ENCODE results near the gene HAPSTR1. TPM values are rescaled to one million over a fixed set of nuclear protein-coding genes. Genes with fewer than 3 reads are reported as not detected.

The HAPSTR1 gene
- total and polyA plus RNA-seq, 2 experiments from 2014 or later = 9.5 to 66.0 TPM

DNA sequence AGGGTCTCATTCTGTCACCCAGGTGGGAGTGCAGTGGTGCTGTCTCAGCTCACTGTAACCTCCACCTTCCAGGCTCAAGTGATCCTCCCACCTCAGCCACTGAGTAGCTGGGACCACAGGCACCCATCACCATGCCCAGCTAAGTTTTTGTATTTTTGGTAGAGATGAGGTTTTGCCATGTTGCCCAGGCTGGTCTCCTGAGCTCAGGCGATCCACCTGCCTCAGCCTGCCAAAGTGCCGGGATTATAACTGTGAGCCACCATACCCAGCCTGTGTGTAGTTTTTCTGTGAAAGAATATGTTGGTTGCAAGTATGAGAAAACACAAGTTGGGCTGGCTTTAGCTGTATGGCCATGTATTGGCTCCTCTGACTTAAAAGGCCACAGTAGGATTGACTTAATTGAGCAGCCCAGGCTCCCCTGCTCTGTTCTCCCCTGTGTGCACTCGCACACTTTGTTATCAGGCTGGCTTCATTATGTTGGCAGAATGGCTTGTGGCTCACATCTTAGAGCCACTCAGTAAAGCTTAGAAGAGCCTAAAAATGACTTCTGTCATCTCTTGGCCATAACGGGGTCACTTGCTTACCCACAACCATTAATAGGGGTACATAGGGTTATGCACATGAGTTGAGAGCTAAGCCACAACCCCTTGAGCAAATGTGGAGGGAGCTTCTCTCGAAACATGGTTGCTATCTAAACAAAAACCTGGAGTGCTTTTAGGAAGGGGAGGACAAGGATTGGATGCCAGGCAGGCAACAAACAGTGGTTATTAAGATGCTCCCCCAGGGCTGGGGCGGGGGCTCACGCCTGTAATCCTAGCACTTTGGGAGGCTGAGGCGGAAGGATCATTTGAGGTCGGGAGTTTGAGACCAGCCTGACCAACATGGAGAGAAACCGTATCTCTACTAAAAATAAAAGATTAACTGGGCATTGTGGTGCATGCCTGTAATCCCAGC is 6.1 kb downstream of the HAPSTR1 start (continued):
- TF ChIP-seq, protein P1, sequence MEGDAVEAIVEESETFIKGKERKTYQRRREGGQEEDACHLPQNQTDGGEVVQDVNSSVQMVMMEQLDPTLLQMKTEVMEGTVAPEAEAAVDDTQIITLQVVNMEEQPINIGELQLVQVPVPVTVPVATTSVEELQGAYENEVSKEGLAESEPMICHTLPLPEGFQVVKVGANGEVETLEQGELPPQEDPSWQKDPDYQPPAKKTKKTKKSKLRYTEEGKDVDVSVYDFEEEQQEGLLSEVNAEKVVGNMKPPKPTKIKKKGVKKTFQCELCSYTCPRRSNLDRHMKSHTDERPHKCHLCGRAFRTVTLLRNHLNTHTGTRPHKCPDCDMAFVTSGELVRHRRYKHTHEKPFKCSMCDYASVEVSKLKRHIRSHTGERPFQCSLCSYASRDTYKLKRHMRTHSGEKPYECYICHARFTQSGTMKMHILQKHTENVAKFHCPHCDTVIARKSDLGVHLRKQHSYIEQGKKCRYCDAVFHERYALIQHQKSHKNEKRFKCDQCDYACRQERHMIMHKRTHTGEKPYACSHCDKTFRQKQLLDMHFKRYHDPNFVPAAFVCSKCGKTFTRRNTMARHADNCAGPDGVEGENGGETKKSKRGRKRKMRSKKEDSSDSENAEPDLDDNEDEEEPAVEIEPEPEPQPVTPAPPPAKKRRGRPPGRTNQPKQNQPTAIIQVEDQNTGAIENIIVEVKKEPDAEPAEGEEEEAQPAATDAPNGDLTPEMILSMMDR (conservative IDR thresholded peaks at IDR 0.05; ENCODE audit: low read depth in 2 of 2) = no peak
- TF ChIP-seq STAT1 (IDR thresholded peaks at IDR 0.05; ENCODE audit: unreplicated experiment) (no peak), EZH2 (IDR thresholded peaks at IDR 0.05; ENCODE audit: low read depth, unreplicated experiment) (no peak), ZNF114 (CRISPR knock-in tag; IDR thresholded peaks at IDR 0.05) (no peak)
- TF ChIP-seq, protein P2, sequence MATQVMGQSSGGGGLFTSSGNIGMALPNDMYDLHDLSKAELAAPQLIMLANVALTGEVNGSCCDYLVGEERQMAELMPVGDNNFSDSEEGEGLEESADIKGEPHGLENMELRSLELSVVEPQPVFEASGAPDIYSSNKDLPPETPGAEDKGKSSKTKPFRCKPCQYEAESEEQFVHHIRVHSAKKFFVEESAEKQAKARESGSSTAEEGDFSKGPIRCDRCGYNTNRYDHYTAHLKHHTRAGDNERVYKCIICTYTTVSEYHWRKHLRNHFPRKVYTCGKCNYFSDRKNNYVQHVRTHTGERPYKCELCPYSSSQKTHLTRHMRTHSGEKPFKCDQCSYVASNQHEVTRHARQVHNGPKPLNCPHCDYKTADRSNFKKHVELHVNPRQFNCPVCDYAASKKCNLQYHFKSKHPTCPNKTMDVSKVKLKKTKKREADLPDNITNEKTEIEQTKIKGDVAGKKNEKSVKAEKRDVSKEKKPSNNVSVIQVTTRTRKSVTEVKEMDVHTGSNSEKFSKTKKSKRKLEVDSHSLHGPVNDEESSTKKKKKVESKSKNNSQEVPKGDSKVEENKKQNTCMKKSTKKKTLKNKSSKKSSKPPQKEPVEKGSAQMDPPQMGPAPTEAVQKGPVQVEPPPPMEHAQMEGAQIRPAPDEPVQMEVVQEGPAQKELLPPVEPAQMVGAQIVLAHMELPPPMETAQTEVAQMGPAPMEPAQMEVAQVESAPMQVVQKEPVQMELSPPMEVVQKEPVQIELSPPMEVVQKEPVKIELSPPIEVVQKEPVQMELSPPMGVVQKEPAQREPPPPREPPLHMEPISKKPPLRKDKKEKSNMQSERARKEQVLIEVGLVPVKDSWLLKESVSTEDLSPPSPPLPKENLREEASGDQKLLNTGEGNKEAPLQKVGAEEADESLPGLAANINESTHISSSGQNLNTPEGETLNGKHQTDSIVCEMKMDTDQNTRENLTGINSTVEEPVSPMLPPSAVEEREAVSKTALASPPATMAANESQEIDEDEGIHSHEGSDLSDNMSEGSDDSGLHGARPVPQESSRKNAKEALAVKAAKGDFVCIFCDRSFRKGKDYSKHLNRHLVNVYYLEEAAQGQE (IDR thresholded peaks at IDR 0.05; ENCODE audit: unreplicated experiment) = no peak
- TF ChIP-seq, protein P3, sequence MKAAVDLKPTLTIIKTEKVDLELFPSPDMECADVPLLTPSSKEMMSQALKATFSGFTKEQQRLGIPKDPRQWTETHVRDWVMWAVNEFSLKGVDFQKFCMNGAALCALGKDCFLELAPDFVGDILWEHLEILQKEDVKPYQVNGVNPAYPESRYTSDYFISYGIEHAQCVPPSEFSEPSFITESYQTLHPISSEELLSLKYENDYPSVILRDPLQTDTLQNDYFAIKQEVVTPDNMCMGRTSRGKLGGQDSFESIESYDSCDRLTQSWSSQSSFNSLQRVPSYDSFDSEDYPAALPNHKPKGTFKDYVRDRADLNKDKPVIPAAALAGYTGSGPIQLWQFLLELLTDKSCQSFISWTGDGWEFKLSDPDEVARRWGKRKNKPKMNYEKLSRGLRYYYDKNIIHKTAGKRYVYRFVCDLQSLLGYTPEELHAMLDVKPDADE (IDR thresholded peaks at IDR 0.05) = no peak

- H4K20me1 ChIP-seq (replicated peaks; ENCODE audit: insufficient read depth) = peaks cover 97% of the 10 kb centered on the region
- DNase-seq (ENCODE audit: low spot score) = no peak
- peaks cover 39% of the 10 kb centered on the region for H3K36me3 ChIP-seq (ENCODE audit: insufficient read depth)
- H2AFZ ChIP-seq = no peak overlapping the region
- H3K4me3 Mint-ChIP-seq = no peak overlapping the region
- H3K4me3 ChIP-seq = no peak overlapping the region
- H3F3A ChIP-seq (replicated peaks; ENCODE audit: low read depth) = no peaks in the 10 kb centered on the region
- H3K4me1 ChIP-seq (ENCODE audit: insufficient read depth) = peaks cover 33% of the 10 kb centered on the region
- peaks cover 92% of the 10 kb centered on the region for H3K36me3 Mint-ChIP-seq (ENCODE audit: low read depth)
- H3K79me2 ChIP-seq (replicated peaks; ENCODE audit: insufficient read depth) = peaks cover 100% of the 10 kb centered on the region
- ATAC-seq = no peak
- H3K4me1 Mint-ChIP-seq = peaks cover 35% of the 10 kb centered on the region
- H3K27ac ChIP-seq (ENCODE audit: low read depth) = 0 out of 2 replicates have a peak overlapping the region, but pooled peaks have one; percentile 26
- H3K9me2 ChIP-seq (ENCODE audit: insufficient read depth) = no peaks in the 10 kb centered on the region
- no peaks in the 10 kb centered on the region for H3K9me3 Mint-ChIP-seq
- peak overlapping the region; percentile 56; the same call in 1 of the 2 replicates for H3K27ac Mint-ChIP-seq
- H3K27me3 Mint-ChIP-seq (ENCODE audit: insufficient read depth, low read depth, poor library complexity) = peaks cover 3% of the 10 kb centered on the region
- no peak overlapping the region for H3K4me2 ChIP-seq
- H3K27me3 ChIP-seq (ENCODE audit: insufficient read depth) = no peaks in the 10 kb centered on the region
- no peak for TF ChIP-seq ZNF462 (CRISPR knock-in tag; IDR thresholded peaks at IDR 0.05)
- TF ChIP-seq POLR2AphosphoS5 (IDR thresholded peaks at IDR 0.05; ENCODE audit: low read depth) = no peak
- no peak for TF ChIP-seq EZH2 (IDR thresholded peaks at IDR 0.05; ENCODE audit: low read depth, unreplicated experiment)
Measured at GRCh38 chr16:9098377-9099090, 7.1 kb downstream of the HAPSTR1 start.
